ENCODE measurements around the gene SYNJ1. TPM values are rescaled to one million over a fixed set of nuclear protein-coding genes. Genes with fewer than 3 reads are reported as not detected.
"Not testable (repeated sequence)": the region's sequence is repeated elsewhere in the genome, so short reads cannot be mapped to it uniquely, and the experiment has no call there.

The SYNJ1 gene
- total RNA-seq, 2 donors from 2014 or later, result 7.9 to 9.2 TPM

GRCh38 chr21:32698971-32699693 is 28.7 kb downstream of the SYNJ1 start:
- TF ChIP-seq POLR2AphosphoS5 (IDR thresholded peaks at IDR 0.05), result no peak
- no peak for TF ChIP-seq CTCF (IDR thresholded peaks at IDR 0.05)
- TF ChIP-seq POLR2A (IDR thresholded peaks at IDR 0.05), result no peak
- DNase-seq (ENCODE audit: low spot score), result no peak
- H3K36me3 ChIP-seq, result no peaks in the 10 kb centered on the region
- no peak overlapping the region for H3K4me3 ChIP-seq
- WGBS, result 68% methylated on average over 8 of the region's 8 CpGs
- H3K27ac ChIP-seq, result no peak overlapping the region
- no peaks in the 10 kb centered on the region for H3K4me1 ChIP-seq (replicated peaks)
- H3K9me3 ChIP-seq, result no peaks in the 10 kb centered on the region
- H3K27me3 ChIP-seq (replicated peaks; ENCODE audit: insufficient read depth), result no peaks in the 10 kb centered on the region
- intact Hi-C loops (cut with DNase I), result no loop called here

- no peak for DNase-seq (ENCODE audit: low spot score)
- H3K9me3 ChIP-seq, result no peaks in the 10 kb centered on the region
- H3K36me3 ChIP-seq, result no peaks in the 10 kb centered on the region
- no peak overlapping the region for H3K27ac ChIP-seq
- no peak overlapping the region for H3K4me3 ChIP-seq
- H3K4me1 ChIP-seq (replicated peaks), result no peaks in the 10 kb centered on the region
- TF ChIP-seq POLR2A (IDR thresholded peaks at IDR 0.05) (no peak), CTCF (IDR thresholded peaks at IDR 0.05) (no peak), POLR2AphosphoS5 (IDR thresholded peaks at IDR 0.05) (no peak)
- intact Hi-C loops (cut with DNase I), result no loop called here
- WGBS, result 90% methylated on average over 2 of the region's 2 CpGs
- H3K27me3 ChIP-seq (replicated peaks; ENCODE audit: insufficient read depth), result no peaks in the 10 kb centered on the region
These were observed 29.5 kb downstream of the SYNJ1 start for GRCh38 chr21:32698286-32698685.

GRCh38 chr21:32695482-32695881 is 32.3 kb downstream of the SYNJ1 start:
- intact Hi-C loops (cut with DNase I); H3K36me3 ChIP-seq: not testable (repeated sequence)

GRCh38 chr21:32693581-32693980 is 34.2 kb downstream of the SYNJ1 start:
- H3K27me3 ChIP-seq (replicated peaks; ENCODE audit: insufficient read depth), result no peaks in the 10 kb centered on the region
- H3K27ac ChIP-seq, result no peak overlapping the region
- no peak overlapping the region for H3K4me3 ChIP-seq
- no peaks in the 10 kb centered on the region for H3K4me1 ChIP-seq (replicated peaks)
- no peaks in the 10 kb centered on the region for H3K9me3 ChIP-seq
- H3K36me3 ChIP-seq, result no peaks in the 10 kb centered on the region
- no peak for DNase-seq (ENCODE audit: low spot score)
- TF ChIP-seq CTCF (IDR thresholded peaks at IDR 0.05) (no peak), POLR2A (IDR thresholded peaks at IDR 0.05) (no peak), POLR2AphosphoS5 (IDR thresholded peaks at IDR 0.05) (no peak)
- intact Hi-C loops (cut with DNase I), result no loop called here

More at GRCh38 chr21:32695482-32695881, 32.3 kb downstream of the SYNJ1 start:
- not testable (repeated sequence) for DNase-seq (ENCODE audit: low spot score); H3K4me1 ChIP-seq (replicated peaks); H3K4me3 ChIP-seq; H3K9me3 ChIP-seq; H3K27ac ChIP-seq; H3K27me3 ChIP-seq (replicated peaks; ENCODE audit: insufficient read depth)
- 97% methylated on average over 7 of the region's 7 CpGs for WGBS

- intact Hi-C loops (cut with DNase I), result no loop called here
- Histone ChIP-seq H3K4me3 (no peak overlapping the region), H3K9me3 (no peaks in the 10 kb centered on the region), H3K27me3 (replicated peaks; ENCODE audit: insufficient read depth) (no peaks in the 10 kb centered on the region), H3K36me3 (no peaks in the 10 kb centered on the region), H3K27ac (no peak overlapping the region), H3K4me1 (replicated peaks) (no peaks in the 10 kb centered on the region)
- no peak for DNase-seq (ENCODE audit: low spot score)
- WGBS, result 87% methylated on average over 3 of the region's 3 CpGs
- TF ChIP-seq POLR2A (IDR thresholded peaks at IDR 0.05) (no peak), CTCF (IDR thresholded peaks at IDR 0.05) (no peak), POLR2AphosphoS5 (IDR thresholded peaks at IDR 0.05) (no peak)
These were observed 37.7 kb downstream of the SYNJ1 start for GRCh38 chr21:32690085-32690484.

All from prostate gland (tissue), 2 donors.